ENCODE measurements around the gene NUDT16L1. TPM values are rescaled to one million over a fixed set of nuclear protein-coding genes. Genes with fewer than 3 reads are reported as not detected.

NUDT16L1 gene
- total and polyA plus RNA-seq, 7 experiments from 2014 or later: 42.8 to 133 (median 61.5) TPM

GRCh38 chr16:4680673-4681470 is 12.5 kb upstream of the NUDT16L1 start:
- Histone ChIP-seq H3K4me3 (ENCODE audit: low read length) (no peak overlapping the region), H3K27me3 (ENCODE audit: control insufficient read depth in 2 of 2, insufficient read depth in 2 of 2, low read length in 2 of 2) (no peaks in the 10 kb centered on the region), H3K36me3 (ENCODE audit: control insufficient read depth in 2 of 3, insufficient read depth in 3 of 3, low read length in 3 of 3) (peaks cover 0 to 75% (median 0%) of the 10 kb centered on the region in 3 experiments), H3K4me1 (ENCODE audit: control insufficient read depth in 2 of 2, insufficient read depth in 2 of 2, low read length in 2 of 2) (peaks cover 13 to 18% of the 10 kb centered on the region in 2 donors), H3K9me3 (ENCODE audit: control insufficient read depth in 2 of 3, low read length in 3 of 3) (no peaks in the 10 kb centered on the region), H3K27ac (ENCODE audit: low read depth, low read length) (peak overlapping the region; percentile 27)
- Mint-ChIP-seq H3K4me1 (peaks cover 24 to 35% (median 28%) of the 10 kb centered on the region in 7 donors), H3K36me3 (peaks cover 0 to 15% (median 0%) of the 10 kb centered on the region in 5 donors), H3K27me3 (no peaks in the 10 kb centered on the region), H3K27ac (peak overlapping the region in 7 of 9 donors; percentile 25 to 88 (median 59)), H3K4me3 (peak overlapping the region in 4 of 10 donors; percentile 25 to 65 (median 50)), H3K9me3 (no peaks in the 10 kb centered on the region)
- CTCF ChIA-PET: no interaction called here
- POLR2A ChIA-PET: interaction anchor here (1.4 to 1.5 kb wide), 2 partner anchors 10 to 16 kb away, joined by 3 to 4 read pairs; no protein-coding TSS in a partner anchor
- intact Hi-C loops (cut with micrococcal nuclease): no loop called here
- DNase-seq (no peak), ATAC-seq (no peak)

- Histone ChIP-seq H3K4me3 (ENCODE audit: low read length) (no peak overlapping the region), H3K27ac (ENCODE audit: low read depth, low read length) (peak overlapping the region; percentile 27), H3K9me3 (ENCODE audit: control insufficient read depth in 2 of 3, low read length in 3 of 3) (no peaks in the 10 kb centered on the region), H3K4me1 (ENCODE audit: control insufficient read depth in 2 of 2, insufficient read depth in 2 of 2, low read length in 2 of 2) (peaks cover 6 to 11% of the 10 kb centered on the region in 2 donors), H3K36me3 (ENCODE audit: control insufficient read depth in 2 of 3, insufficient read depth in 3 of 3, low read length in 3 of 3) (peaks cover 0 to 82% (median 0%) of the 10 kb centered on the region in 3 experiments), H3K27me3 (ENCODE audit: control insufficient read depth in 2 of 2, insufficient read depth in 2 of 2, low read length in 2 of 2) (no peaks in the 10 kb centered on the region)
- DNase-seq: no peak
- peak overlapping the region in 6 of 10 donors; percentile 53 to 70 (median 62) for H3K4me3 Mint-ChIP-seq
- H3K9me3 Mint-ChIP-seq: no peaks in the 10 kb centered on the region
- ATAC-seq: no peak
- intact Hi-C loops (cut with micrococcal nuclease): no loop called here
- POLR2A ChIA-PET: interaction anchor here (0.6 to 1.5 kb wide), 3 partner anchors 11 to 64 kb away, joined by 3 to 4 read pairs (median 3); no protein-coding TSS in a partner anchor
- CTCF ChIA-PET: no interaction called here
- peaks cover 17 to 29% (median 21%) of the 10 kb centered on the region in 7 donors for H3K4me1 Mint-ChIP-seq
- H3K27me3 Mint-ChIP-seq: no peaks in the 10 kb centered on the region
- peaks cover 0 to 14% (median 0%) of the 10 kb centered on the region in 5 donors for H3K36me3 Mint-ChIP-seq
- H3K27ac Mint-ChIP-seq: peak overlapping the region; percentile 25 to 91 (median 70)
Measured at GRCh38 chr16:4681471-4682083, 11.8 kb upstream of the NUDT16L1 start.

- DNase-seq (no peak), ATAC-seq (peak; percentile 53)
- Histone ChIP-seq H3K27me3 (ENCODE audit: control insufficient read depth in 2 of 2, insufficient read depth in 2 of 2, low read length in 2 of 2) (no peaks in the 10 kb centered on the region), H3K36me3 (ENCODE audit: control insufficient read depth in 2 of 3, insufficient read depth in 3 of 3, low read length in 3 of 3) (peaks cover 0 to 88% (median 0%) of the 10 kb centered on the region in 3 experiments), H3K4me1 (ENCODE audit: control insufficient read depth in 2 of 2, insufficient read depth in 2 of 2, low read length in 2 of 2) (peaks cover under 1 to 6% of the 10 kb centered on the region in 2 donors), H3K9me3 (ENCODE audit: control insufficient read depth in 2 of 3, low read length in 3 of 3) (no peaks in the 10 kb centered on the region), H3K27ac (ENCODE audit: low read depth, low read length) (peak overlapping the region; percentile 27), H3K4me3 (ENCODE audit: low read length) (no peak overlapping the region)
- intact Hi-C loops (cut with micrococcal nuclease): no loop called here
- Mint-ChIP-seq H3K27ac (peak overlapping the region in 5 of 9 donors; percentile 68 to 91 (median 86)), H3K9me3 (no peaks in the 10 kb centered on the region), H3K4me3 (peak overlapping the region in 5 of 10 donors; percentile 53 to 65 (median 60)), H3K27me3 (no peaks in the 10 kb centered on the region), H3K36me3 (peaks cover 0 to 14% (median 0%) of the 10 kb centered on the region in 5 donors), H3K4me1 (peaks cover 11 to 23% (median 15%) of the 10 kb centered on the region in 7 donors)
- ChIA-PET POLR2A (interaction anchor here (0.6 to 1.4 kb wide), 2 partner anchors 17 to 65 kb away, joined by 3 to 4 read pairs; no protein-coding TSS in a partner anchor), CTCF (interaction anchor here (0.9 to 1.1 kb wide), 2 partner anchors 13 to 96 kb away, joined by 3 to 4 read pairs; no protein-coding TSS in a partner anchor)
Measured at GRCh38 chr16:4682084-4682591, 11.2 kb upstream of the NUDT16L1 start.

GRCh38 chr16:4682616-4683254 is 10.6 kb upstream of the NUDT16L1 start:
- ATAC-seq (peak; percentile 48), DNase-seq (peak in 2 of 9 donors; percentile 43 to 46)
- ChIA-PET CTCF (interaction anchor here (0.9 to 1.1 kb wide), 2 partner anchors 13 to 97 kb away, joined by 3 to 4 read pairs; no protein-coding TSS in a partner anchor), POLR2A (no interaction called here)
- no peak overlapping the region for H3K4me3 ChIP-seq (ENCODE audit: low read length)
- Mint-ChIP-seq H3K9me3 (no peaks in the 10 kb centered on the region), H3K36me3 (peaks cover 0 to 14% (median 0%) of the 10 kb centered on the region in 5 donors), H3K27ac (peak overlapping the region in 3 of 9 donors; percentile 8 to 28 (median 12)), H3K4me3 (no peak overlapping the region), H3K4me1 (peaks cover 10 to 21% (median 13%) of the 10 kb centered on the region in 7 donors), H3K27me3 (no peaks in the 10 kb centered on the region)
- no peaks in the 10 kb centered on the region for H3K9me3 ChIP-seq (ENCODE audit: control insufficient read depth in 2 of 3, low read length in 3 of 3)
- H3K36me3 ChIP-seq (ENCODE audit: control insufficient read depth in 2 of 3, insufficient read depth in 3 of 3, low read length in 3 of 3): peaks cover 0 to 86% (median 0%) of the 10 kb centered on the region in 3 experiments
- H3K27me3 ChIP-seq (ENCODE audit: control insufficient read depth in 2 of 2, insufficient read depth in 2 of 2, low read length in 2 of 2): no peaks in the 10 kb centered on the region
- intact Hi-C loops (cut with micrococcal nuclease): no loop called here
- H3K27ac ChIP-seq (ENCODE audit: low read depth, low read length): peak overlapping the region; percentile 25
- no peaks in the 10 kb centered on the region for H3K4me1 ChIP-seq (ENCODE audit: control insufficient read depth in 2 of 2, insufficient read depth in 2 of 2, low read length in 2 of 2)

- Histone ChIP-seq H3K27ac (ENCODE audit: low read depth, low read length) (no peak overlapping the region), H3K9me3 (ENCODE audit: control insufficient read depth in 2 of 3, low read length in 3 of 3) (no peaks in the 10 kb centered on the region), H3K4me3 (ENCODE audit: low read length) (no peak overlapping the region), H3K4me1 (ENCODE audit: control insufficient read depth in 2 of 2, insufficient read depth in 2 of 2, low read length in 2 of 2) (no peaks in the 10 kb centered on the region), H3K27me3 (ENCODE audit: control insufficient read depth in 2 of 2, insufficient read depth in 2 of 2, low read length in 2 of 2) (no peaks in the 10 kb centered on the region), H3K36me3 (ENCODE audit: control insufficient read depth in 2 of 3, insufficient read depth in 3 of 3, low read length in 3 of 3) (peaks cover 0 to 86% (median 0%) of the 10 kb centered on the region in 3 experiments)
- CTCF ChIA-PET: interaction anchor here (0.9 to 1.1 kb wide), 2 partner anchors 12 to 97 kb away, joined by 3 to 4 read pairs; no protein-coding TSS in a partner anchor
- DNase-seq: no peak
- H3K36me3 Mint-ChIP-seq: peaks cover 0 to 10% (median 0%) of the 10 kb centered on the region in 5 donors
- H3K4me1 Mint-ChIP-seq: peaks cover 4 to 16% (median 7%) of the 10 kb centered on the region in 7 donors
- intact Hi-C loops (cut with micrococcal nuclease): no loop called here
- no peak for ATAC-seq
- no peaks in the 10 kb centered on the region for H3K27me3 Mint-ChIP-seq
- POLR2A ChIA-PET: no interaction called here
- no peaks in the 10 kb centered on the region for H3K9me3 Mint-ChIP-seq
- H3K4me3 Mint-ChIP-seq: no peak overlapping the region
- peak overlapping the region in 4 of 9 donors; percentile 8 to 62 (median 20) for H3K27ac Mint-ChIP-seq
Measured at GRCh38 chr16:4683255-4684057, 9.9 kb upstream of the NUDT16L1 start.
